PC-3 (cell line): ENCODE data around the gene C3orf22.

Source experiments
- CTCF ChIP-seq: fragments of 300-600 bp; sonication (generic); conservative IDR thresholded peaks from 2 replicates; pipeline ENCODE4 v1.5.1; 2017; ENCODE audit warnings: antibody characterized with exemption, low read depth, mild to moderate bottlenecking, low read length
- EZH2 ChIP-seq: fragments of 300-600 bp; sonication (generic); IDR thresholded peaks from one replicate; pipeline ENCODE4 v1.6.1; 2017; ENCODE audit warnings: antibody characterized with exemption, mild to moderate bottlenecking, low read length; ENCODE audit not compliant: unreplicated experiment

GRCh38 chr3:126537116-126537729 lies 21.5 kb downstream of the C3orf22 start:
- TF ChIP-seq CTCF (no peak), EZH2 (no peak)
